HG02970 (cell line): Measurements from ENCODE around the gene FMO3.

Source experiments
- ATAC-seq: cut with Tn5 transposase; IDR thresholded peaks from one replicate; pipeline ENCODE4 v1.9.1; 2021; ENCODE audit warnings: mild to moderate bottlenecking, moderate library complexity, moderate number of reproducible peaks; ENCODE audit not compliant: unreplicated experiment, low FRiP score

FMO3 gene

DNA sequence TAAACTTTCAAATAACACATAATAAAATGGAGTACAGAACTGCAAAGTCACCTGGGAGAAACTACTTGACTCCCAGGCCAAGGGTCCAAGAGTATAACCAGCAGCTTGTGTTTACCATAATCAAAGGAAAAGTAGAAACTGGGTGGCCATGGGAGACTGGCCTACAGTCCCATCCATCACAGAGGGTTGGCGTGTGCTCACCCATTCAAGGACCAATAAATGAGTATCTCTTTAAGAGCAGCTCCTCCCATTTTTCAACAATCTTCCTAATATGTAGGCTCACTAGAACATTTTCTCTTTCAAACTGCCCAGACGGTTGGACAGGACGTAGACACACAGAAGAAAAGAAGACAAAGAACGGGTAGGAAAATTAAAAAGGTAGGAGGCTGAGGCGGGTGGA is at the start of gene FMO3:
Gene FMO3, plus strand, starts transcription at position 302 of the 400 bp plus-strand sequence. CDS start 1,754 bp downstream, outside the sequence.
- ATAC-seq = no peak

DNA sequence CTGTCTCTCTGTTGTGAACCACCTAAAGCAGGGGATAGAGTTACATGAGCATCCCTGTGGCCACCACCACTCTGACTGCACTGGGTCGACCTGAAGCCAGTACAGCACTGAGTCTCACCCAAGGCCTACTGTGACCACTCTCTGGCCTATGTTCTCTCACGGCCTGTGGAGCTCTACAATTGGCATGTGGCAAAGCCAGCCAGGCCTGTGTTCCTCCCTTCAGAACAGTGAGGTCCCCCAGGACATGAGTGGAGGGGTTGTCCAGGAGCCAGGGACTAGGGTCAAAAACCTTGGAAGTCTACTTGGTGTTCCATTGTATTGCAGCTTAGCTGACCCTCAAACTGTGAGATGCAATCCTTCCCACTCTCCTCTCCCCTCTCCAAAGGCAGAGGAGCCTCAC is 42.7 kb upstream of the FMO3 start:
- ATAC-seq = no peak

- ATAC-seq = no peak
Observed at GRCh38 chr1:171052977-171053376, 37.7 kb upstream of the FMO3 start.

DNA sequence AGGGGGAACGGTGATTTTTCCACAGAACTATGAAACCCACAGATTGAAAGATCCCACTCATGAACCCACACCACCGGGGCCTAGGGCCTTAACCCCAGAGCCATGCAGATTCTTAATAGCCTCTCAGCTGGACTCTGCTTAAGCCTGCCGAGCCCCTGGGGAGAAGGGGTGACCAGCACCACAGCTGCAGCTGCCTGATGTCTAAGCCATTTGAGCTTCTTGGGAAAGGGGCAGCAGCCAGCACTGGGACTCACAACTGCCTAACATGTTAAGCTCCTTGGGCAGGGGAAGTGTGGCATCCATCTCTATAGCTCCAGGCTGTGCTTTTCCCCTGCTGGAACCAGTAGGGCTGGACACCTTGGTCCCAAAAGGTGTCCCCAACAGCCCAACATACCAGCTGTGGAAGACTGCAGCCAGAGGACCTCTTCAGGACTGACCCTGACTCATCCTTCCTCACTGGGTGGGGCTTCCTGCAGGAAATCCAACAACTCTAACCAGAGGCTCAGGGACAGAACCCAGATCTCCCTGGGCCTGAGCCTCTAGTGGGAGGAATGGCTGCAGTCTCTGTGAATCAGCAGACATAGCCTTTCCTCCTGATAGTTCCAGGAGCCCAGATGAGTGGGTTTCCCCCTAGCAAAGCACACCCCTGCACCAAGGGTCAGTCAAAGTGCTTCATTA is 34.6 kb upstream of the FMO3 start:
- no peak for ATAC-seq

DNA sequence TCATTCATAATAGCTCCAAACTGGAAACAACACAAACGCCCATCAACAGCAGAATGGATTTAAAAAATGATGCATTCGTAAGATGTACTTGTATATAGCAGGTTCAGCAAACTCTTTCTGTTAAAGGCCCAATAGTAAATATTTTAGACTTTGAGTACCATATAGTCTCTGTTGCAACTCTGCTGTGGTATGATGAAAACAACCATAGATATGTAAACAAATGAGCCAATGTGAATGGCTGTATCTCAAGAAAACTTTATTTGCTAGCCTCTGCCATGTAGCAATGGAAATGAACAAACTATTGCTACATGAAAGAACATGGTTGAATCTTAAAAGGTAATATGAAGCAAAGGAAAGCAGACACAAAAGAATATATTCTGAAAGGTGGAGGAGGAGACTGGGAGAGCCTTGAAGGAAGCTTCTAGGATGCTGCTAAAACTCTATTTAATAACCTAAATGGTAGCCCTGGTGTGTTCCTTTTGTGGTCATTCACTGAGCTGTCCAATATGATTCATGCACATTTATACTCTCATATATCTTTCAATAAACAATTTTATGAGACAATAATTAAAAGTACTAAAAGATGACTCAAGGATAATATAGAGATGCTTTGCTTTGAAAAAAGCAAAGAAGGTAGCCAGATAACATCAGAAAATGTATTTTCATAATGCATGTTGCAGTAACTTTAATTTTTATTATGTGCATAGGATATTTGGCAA is 29.1 kb upstream of the FMO3 start:
- ATAC-seq = no peak

- ATAC-seq = no peak
Observed at GRCh38 chr1:171062902-171063301, 27.8 kb upstream of the FMO3 start.

GRCh38 chr1:171075041-171075440 is 15.7 kb upstream of the FMO3 start:
- no peak for ATAC-seq

DNA sequence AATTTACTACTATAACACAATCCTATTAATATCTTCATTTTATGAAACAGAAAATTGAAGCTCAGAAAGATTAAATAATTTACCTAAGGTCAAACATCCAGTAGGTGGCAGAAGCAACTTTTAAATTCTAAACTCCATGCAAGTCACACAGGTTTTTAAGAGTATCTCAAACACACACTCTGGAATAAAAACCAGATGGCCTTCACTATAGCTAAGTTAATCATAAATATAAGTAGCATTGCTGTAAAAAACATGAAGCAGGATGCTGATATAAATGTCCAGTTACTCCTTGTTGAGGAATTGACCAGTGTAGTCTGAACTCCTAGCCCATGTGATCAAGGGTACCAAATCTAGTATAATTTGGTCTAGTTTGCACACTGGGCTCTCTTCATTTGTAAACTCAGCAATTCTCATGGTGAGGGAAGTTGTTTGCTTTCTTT is 9.4 kb upstream of the FMO3 start:
- no peak for ATAC-seq

DNA sequence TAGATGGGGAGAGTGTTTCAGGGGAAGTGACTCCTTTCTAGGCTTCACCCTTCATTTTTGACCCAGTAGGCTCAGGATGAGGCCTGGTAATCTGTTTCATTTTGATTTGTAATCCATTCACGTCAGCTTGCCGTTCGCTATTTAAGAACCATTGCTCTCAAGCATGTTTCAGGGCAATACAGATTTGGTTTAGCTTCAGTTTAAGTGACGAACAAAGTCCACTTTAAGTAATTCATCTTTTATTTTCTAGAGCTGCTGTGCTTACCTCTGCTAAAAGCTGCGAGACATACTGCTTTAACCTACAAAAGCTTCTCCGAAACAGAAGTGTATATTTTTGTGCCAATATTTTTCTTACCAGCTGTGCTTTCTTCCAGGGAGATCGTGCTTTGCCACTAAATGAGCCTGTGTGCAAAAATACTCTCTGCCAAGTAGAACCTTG is 8.9 kb upstream of the FMO3 start:
- ATAC-seq = no peak

DNA sequence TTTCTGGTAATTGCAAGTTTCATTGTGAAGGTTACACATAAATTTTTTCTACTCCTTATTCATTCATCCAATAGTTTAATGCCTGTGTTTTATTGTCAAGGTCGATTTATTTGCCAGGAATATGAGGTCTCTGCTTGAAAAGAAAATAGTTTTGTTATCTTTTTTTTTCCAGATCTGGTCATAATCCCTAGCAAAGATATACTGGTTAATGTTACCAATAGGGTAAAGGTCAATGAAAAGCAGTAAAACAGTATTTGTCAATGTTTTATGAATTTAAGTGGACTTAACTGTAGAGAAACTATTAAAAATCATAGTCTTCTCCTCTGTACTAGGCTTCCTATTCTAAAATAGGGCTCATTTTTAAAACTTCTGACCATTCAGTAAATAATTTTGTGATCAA is 8.1 kb upstream of the FMO3 start:
- ATAC-seq = no peak

GRCh38 chr1:171083222-171083621 is 7.5 kb upstream of the FMO3 start:
- ATAC-seq = no peak

- ATAC-seq = no peak
Observed at GRCh38 chr1:171084091-171084490, 6.6 kb upstream of the FMO3 start.

GRCh38 chr1:171084870-171085269 is 5.8 kb upstream of the FMO3 start:
- ATAC-seq = no peak

- ATAC-seq = no peak
Observed at GRCh38 chr1:171087896-171088295, 2.8 kb upstream of the FMO3 start.

DNA sequence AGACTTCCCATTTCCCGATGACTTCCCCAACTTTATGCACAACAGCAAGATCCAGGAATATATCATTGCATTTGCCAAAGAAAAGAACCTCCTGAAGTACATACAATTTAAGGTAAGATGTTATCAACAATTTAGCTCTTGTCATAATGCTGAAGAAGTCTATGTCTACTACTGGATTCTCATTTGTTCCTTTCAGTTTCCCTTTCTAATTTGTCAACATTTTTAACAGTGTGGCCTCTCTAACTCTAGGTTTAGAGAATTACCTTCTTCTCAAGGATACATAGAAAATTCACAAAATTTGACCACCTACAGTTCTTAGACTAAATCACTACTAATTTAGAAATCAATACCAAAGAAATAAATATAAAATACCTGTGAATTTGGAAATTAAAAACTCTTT is 13.2 kb downstream of the FMO3 start:
- no peak for ATAC-seq

- no peak for ATAC-seq
Observed at GRCh38 chr1:171107262-171107940, 16.7 kb downstream of the FMO3 start.

DNA sequence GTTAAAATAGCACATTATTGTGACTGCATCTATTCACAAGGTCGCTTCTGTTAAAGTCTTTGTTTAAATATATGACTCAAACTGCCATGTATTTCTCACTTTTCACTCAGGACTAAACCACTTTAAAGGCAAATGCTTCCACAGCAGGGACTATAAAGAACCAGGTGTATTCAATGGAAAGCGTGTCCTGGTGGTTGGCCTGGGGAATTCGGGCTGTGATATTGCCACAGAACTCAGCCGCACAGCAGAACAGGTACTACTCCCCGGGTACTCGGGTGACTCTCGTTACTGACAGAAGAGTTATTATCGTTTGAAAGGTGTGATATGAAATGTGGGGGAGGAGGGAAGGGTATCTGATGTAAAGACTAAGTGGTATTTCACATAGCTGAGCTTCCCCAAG is 17.3 kb downstream of the FMO3 start:
- ATAC-seq = no peak

GRCh38 chr1:171109966-171110365 is 19.3 kb downstream of the FMO3 start:
- no peak for ATAC-seq

GRCh38 chr1:171110621-171111326 is 20.1 kb downstream of the FMO3 start:
- no peak for ATAC-seq

GRCh38 chr1:171112119-171112518 is 21.4 kb downstream of the FMO3 start:
- no peak for ATAC-seq

- no peak for ATAC-seq
Observed at GRCh38 chr1:171113382-171113781, 22.7 kb downstream of the FMO3 start.
